Pancreas (tissue), 10 donors: ENCODE data around the gene NAA10. TPM values are rescaled to one million over a fixed set of nuclear protein-coding genes. Genes with fewer than 3 reads are reported as not detected.

ENCODE experiments used
- ATAC-seq, 4 donors: fragments of 200-7000 bp; cut with Tn5 transposase; one replicate each; pipeline versions ENCODE4 v1.8.0 to v1.9.1; 2020; ENCODE audit warnings: mild to moderate bottlenecking in 4 of 4, moderate library complexity in 4 of 4
- DNase-seq, 6 donors: peaks; one replicate each; pipeline ENCODE4 v3.0.0-alpha.2; 2020
- FAIRE-seq: peaks from 2 replicates; lab custom pipeline; 2012; peaks lifted over from hg19 to GRCh38; lab: Jason Lieb, UNC
- H3K27ac ChIP-seq, 4 donors: fragments of 200-600 bp; sonication (generic); 1 replicate in 3 of 4; 2 replicates in 1 of 4; pipeline versions ENCODE4 v1.5.0 to v1.8.0; 2020
- H3K27me3 ChIP-seq, 4 donors: fragments of 200-600 bp; one replicate each; pipeline ENCODE4 v1.8.0; 2021
- H3K36me3 ChIP-seq, 3 donors: fragments of 200-600 bp; sonication (generic) in 1 of 3; one replicate each; pipeline versions ENCODE4 v1.5.0 to v1.8.0; 2020 to 2021
- H3K4me1 ChIP-seq, 3 donors: fragments of 200-600 bp; one replicate each; pipeline ENCODE4 v1.8.0; 2021
- H3K4me3 ChIP-seq, 4 donors: fragments of 200-600 bp; sonication (generic) in 2 of 4; one replicate each; pipeline versions ENCODE4 v1.5.0 to v1.8.0; 2020 to 2021
- H3K9me3 ChIP-seq, 4 donors: fragments of 200-600 bp; one replicate each; pipeline ENCODE4 v1.8.0; 2021
- WGBS, 2 donors: extraction: QIAGEN DNeasy Blood & Tissue Kit; methylation state at CpG; one replicate each; pipeline ENCODE4 v1.1.7; 2013; 5-methylcytosine and 5-hydroxymethylcytosine counted together
- intact Hi-C, 3 donors: fragments of 100-400 bp; cut with DNase I; formaldehyde crosslinking; loops; one replicate each; pipeline versions ENCODE4 v1.11.1 to v1.14.2; 2022
- polyA plus RNA-seq, 2 donors: library from polyadenylated mRNA; stranded (reverse); fragments of 200-250 nt; gene quantifications; one replicate each; pipeline ENCODE4 v1.2.3, GENCODE V29; 2013
- total RNA-seq, 6 donors: library from RNA; stranded (reverse); fragmentation: NEBNext Ultra II Directional in 4 of 6; extraction: Animal tissue kit (Norgen Biotek cat#: 25700) in 4 of 6; gene quantifications; one replicate each; pipeline versions ENCODE4 v1.2.1 to v1.2.4, GENCODE V29; 2021 to 2023
- TF ChIP-seq, protein P1 (sequence below), 4 donors: fragments of 200-600 bp; sonication (generic) in 3 of 4; IDR thresholded peaks; one replicate each; pipeline versions ENCODE4 v1.5.0 to v1.8.0; 2021; ENCODE audit warnings: antibody characterized with exemption in 4 of 4
- donor health status: healthy with polysubstance abuse.
- donor health status: DM: no; HTN: no; CAD: no; lungs with moderate emphysema.
- donor health status: DM: no; HTN: no; CAD: no.
- donor health status: control.
- donor health status: control.
- donor health status: Bipolar disorder and iron deficiency.
- donor health status: DM: yes; HTN: yes; CAD: no.
- donor health status: DM: no; HTN: no; CAD: no.
- donor health status: DM: no; HTN: no; CAD: no.
- donor health status: DM: yes; HTN: yes; CAD: no.

The NAA10 gene
- total and polyA plus RNA-seq, 8 donors: 24.5 to 115 (median 44.7) TPM

DNA sequence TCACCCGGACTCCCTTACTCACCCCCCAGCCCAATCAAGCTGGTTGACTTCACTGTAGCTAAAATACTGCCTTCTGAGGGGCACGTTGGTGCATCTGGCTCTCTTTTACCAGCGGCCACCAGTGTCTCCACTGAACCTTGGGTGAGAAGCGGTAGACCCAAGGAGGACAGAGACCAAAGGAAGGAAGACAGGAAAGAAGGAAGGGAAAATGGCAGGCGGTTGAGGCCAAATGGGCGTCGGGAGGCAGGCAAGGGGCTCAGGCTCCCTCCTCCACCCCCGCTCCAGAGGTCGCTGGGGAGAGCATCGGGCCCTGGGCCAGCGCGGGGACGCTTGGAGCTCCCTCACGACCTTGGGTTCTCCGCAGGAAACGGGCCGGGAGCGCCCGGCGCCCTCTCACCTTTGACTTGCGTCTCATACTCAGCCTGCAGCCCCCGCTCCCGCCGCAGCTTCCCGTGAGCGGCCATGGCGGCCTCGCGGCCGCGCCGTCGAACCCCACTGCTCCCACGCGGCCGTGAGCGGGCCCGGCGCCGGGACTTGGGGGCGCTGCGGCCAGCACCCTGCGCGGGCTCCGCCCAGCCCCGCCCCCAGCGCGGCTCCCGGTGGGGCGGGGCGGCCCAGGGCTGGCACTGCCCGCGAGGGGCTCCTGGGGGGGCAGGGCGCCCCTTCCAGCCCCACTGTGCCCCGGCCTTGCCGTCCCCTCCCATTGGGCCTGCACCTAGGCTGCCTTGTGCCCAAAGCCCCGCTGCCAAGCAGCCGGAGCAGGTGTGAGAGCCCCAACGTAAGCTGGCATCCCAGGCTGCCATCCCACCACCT is 8.9 kb downstream of the NAA10 start, which contains the start of gene ARHGAP4:
Gene ARHGAP4 (minus strand): TSS at position 526 of the 813 bp plus-strand sequence. CDS start 62 bp downstream, at position 464.
- peak within 1 kb of the TSS; percentile 1 to 91 (median 86) for H3K27ac ChIP-seq
- H3K4me3 ChIP-seq: peak within 1 kb of the TSS in 1 of 4 donors; percentile 63
- WGBS, 2 donors: 24 to 36% methylated on average over 39 to 58 of the region's 59 CpGs
- FAIRE-seq (no peak), DNase-seq (peak in 1 of 6 donors; percentile 75), ATAC-seq (no peak)
- no peaks in the 10 kb centered on the region for H3K36me3 ChIP-seq
- no peaks in the 10 kb centered on the region for H3K27me3 ChIP-seq
- intact Hi-C loops: no loop called here
- no peaks in the 10 kb centered on the region for H3K9me3 ChIP-seq
- TF ChIP-seq, protein P1, sequence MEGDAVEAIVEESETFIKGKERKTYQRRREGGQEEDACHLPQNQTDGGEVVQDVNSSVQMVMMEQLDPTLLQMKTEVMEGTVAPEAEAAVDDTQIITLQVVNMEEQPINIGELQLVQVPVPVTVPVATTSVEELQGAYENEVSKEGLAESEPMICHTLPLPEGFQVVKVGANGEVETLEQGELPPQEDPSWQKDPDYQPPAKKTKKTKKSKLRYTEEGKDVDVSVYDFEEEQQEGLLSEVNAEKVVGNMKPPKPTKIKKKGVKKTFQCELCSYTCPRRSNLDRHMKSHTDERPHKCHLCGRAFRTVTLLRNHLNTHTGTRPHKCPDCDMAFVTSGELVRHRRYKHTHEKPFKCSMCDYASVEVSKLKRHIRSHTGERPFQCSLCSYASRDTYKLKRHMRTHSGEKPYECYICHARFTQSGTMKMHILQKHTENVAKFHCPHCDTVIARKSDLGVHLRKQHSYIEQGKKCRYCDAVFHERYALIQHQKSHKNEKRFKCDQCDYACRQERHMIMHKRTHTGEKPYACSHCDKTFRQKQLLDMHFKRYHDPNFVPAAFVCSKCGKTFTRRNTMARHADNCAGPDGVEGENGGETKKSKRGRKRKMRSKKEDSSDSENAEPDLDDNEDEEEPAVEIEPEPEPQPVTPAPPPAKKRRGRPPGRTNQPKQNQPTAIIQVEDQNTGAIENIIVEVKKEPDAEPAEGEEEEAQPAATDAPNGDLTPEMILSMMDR (IDR thresholded peaks at IDR 0.05): no peak
- H3K4me1 ChIP-seq: peaks cover 0 to 13% (median 9%) of the 10 kb centered on the region in 3 donors

DNA sequence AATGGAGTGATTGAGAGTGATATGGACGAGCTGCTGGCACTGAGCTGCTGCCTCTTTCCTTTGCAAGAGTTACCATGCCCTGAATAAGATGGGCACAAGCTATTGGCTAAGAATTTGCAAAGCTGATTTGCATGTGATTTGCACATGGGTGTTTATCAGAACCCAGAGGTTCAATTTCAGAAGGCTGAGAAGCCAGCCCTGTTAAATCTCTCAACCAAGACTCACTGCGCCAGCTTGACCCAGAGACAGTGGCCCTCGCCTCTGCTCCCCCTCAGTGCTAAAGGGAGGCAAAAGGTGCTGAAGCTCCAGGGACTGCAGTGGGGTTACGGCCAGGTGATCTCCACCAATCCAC is 9.5 kb downstream of the NAA10 start:
- 73 to 76% methylated on average over 4 of the region's 4 CpGs for whole genome bisulfite sequencing, 2 donors
- Histone ChIP-seq H3K4me3 (peak overlapping the region in 1 of 4 donors; percentile 27), H3K36me3 (no peaks in the 10 kb centered on the region), H3K27ac (peak overlapping the region in 1 of 4 donors; percentile 12), H3K9me3 (no peaks in the 10 kb centered on the region), H3K4me1 (peaks cover 0 to 13% (median 9%) of the 10 kb centered on the region in 3 donors), H3K27me3 (no peaks in the 10 kb centered on the region)
- TF ChIP-seq, protein P1 (IDR thresholded peaks at IDR 0.05): no peak
- intact Hi-C loops: no loop called here
- ATAC-seq (no peak), FAIRE-seq (no peak), DNase-seq (peak in 1 of 6 donors; percentile 29)

DNA sequence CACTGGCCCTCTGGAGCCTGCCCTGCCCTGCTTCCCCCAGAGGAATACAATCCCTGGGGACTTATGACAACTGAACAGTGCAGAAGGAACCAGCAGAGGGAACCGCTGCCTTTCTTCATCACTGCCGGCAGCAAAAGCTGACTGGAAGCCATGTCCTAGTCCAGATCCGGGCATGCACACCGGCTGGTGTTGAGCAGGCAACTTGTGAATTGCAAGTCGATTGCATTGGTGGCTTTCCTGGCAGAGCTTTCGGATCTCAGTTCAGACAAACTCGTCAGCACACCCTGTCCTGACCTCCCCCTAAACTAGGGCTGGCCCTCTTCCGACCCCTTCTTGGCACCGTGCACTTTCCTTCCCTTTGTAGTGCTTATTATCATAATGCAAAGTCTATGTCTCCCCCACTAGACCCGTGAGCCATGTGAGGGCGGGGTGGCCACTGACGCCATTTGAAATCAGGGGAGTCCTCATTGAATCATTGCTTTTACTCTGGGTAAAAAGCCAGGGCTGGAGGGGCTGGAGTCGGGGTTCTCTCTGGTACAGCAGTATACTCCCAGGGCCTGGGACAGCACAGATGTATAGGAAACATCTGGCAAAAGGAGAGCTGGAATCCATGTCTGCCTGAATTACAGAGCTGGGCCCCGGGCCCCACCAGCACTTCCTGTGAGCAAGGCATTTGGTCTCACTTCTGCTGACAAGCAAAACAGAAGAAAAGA is 10.5 kb downstream of the NAA10 start:
- Histone ChIP-seq H3K27ac (no peak overlapping the region), H3K36me3 (no peaks in the 10 kb centered on the region), H3K4me3 (no peak overlapping the region), H3K4me1 (peaks cover 0 to 12% (median 9%) of the 10 kb centered on the region in 3 donors), H3K9me3 (no peaks in the 10 kb centered on the region), H3K27me3 (no peaks in the 10 kb centered on the region)
- TF ChIP-seq, protein P1 (IDR thresholded peaks at IDR 0.05): no peak
- intact Hi-C loops: no loop called here
- 40 to 55% methylated on average over 14 of the region's 14 CpGs for WGBS, 2 donors
- FAIRE-seq (no peak), DNase-seq (peak in 1 of 6 donors; percentile 36), ATAC-seq (no peak)

DNA sequence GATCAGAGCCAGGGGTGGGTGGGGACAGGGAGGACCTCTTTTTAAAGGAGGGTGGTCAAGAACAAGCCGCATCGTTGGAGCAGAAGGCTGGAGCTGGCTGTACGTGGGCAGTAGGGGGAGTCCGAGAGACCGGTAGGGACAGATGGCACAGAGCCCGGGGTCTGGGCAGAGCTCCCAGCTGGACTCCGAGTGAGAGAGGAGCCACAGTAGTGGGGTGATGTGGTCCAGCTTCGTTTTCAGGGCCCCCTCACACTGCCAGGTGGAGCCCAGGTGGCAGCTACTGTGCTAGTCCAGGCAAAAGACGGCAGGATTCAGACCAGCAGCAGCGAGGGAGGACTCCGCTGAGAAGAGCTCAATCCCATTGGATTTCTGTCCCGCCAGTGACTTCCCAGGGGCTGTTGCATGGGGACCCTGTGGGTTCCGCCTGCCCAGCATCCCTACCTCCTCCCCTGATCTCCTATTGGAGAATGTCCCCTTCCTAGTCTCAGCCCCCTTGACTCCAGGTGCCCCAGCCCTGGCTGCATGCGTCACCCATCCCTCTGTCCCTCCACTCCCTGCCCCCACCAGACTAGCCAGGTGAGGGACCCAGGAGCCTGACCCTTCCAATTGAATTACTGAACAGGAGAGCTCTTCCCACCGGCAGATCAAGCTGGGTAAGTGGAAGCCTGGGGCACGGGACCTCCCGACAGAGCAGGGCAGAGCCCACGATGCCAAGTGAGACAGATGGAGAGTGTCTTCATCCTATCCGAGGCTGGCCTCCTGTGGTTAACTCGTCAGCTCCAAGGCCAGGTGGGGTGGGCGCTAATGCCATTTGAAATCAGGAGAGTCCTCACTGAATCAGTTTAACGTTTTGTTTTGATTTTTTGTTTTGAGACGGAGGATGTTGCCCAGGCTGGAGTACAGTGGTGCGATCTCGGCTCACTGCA is 11.6 kb downstream of the NAA10 start:
- H3K36me3 ChIP-seq: no peaks in the 10 kb centered on the region
- H3K4me3 ChIP-seq: no peak overlapping the region
- H3K9me3 ChIP-seq: no peaks in the 10 kb centered on the region
- FAIRE-seq (no peak), DNase-seq (peak; percentile 70 to 94 (median 84)), ATAC-seq (peak; percentile 69 to 83 (median 78))
- 33 to 45% methylated on average over 25 of the region's 25 CpGs for WGBS, 2 donors
- intact Hi-C loops: no loop called here
- peaks cover 0 to 3% (median 0%) of the 10 kb centered on the region in 3 donors for H3K4me1 ChIP-seq
- TF ChIP-seq, protein P1 (IDR thresholded peaks at IDR 0.05): peak; percentile 22 to 51 (median 26)
- H3K27me3 ChIP-seq: no peaks in the 10 kb centered on the region
- no peak overlapping the region for H3K27ac ChIP-seq
